ENCODE results near the gene MRM3.

GRCh38 chr17:834136-834535 is 52.0 kb downstream of the MRM3 start:
- TF ChIP-seq CTCF (IDR thresholded peaks at IDR 0.05) (no peak), POLR2A (IDR thresholded peaks at IDR 0.05) (no peak)
